Lower leg skin (tissue), 3 donors: ENCODE measurements around the gene OCA2.

Experiments
- CTCF ChIP-seq, 3 donors: fragments of 450-650 bp; IDR thresholded peaks; one replicate each; pipeline ENCODE4 v1.5.1; 2016; ENCODE audit warnings: antibody characterized with exemption in 3 of 3, mild to moderate bottlenecking in 3 of 3, moderate library complexity in 2 of 3
- POLR2A ChIP-seq, 2 donors: fragments of 450-650 bp; IDR thresholded peaks; one replicate each; pipeline ENCODE4 v1.6.1; 2016 to 2017; ENCODE audit warnings: antibody characterized with exemption in 2 of 2, mild to moderate bottlenecking in 1 of 2, moderate library complexity in 1 of 2

GRCh38 chr15:27897481-27897880, 201.6 kb downstream of the OCA2 start:
- TF ChIP-seq POLR2A (IDR thresholded peaks at IDR 0.05) (no peak), CTCF (IDR thresholded peaks at IDR 0.05) (no peak)
